Measurements from ENCODE around the gene RPS15.

DNA sequence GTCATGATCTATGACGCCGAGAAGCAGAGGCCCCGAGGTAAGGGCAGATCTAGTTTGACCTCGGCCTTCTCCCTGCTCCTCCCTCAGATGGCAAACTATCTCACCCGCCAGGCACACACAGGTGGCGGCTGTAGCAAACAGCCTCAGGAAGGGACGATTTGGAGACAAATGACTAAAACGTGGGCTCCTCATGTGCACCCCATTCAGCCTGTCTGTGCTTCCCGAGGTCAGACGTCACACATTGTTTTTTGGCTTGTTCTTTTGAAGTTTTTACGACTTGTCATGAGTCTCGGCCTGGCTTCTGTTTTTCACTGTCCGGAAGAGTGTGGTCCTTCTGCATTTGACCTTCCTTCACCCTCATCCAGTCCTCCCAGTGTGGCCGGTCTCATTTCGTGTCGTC is 15.8 kb upstream of the RPS15 start:
- TF ChIP-seq, protein P1, sequence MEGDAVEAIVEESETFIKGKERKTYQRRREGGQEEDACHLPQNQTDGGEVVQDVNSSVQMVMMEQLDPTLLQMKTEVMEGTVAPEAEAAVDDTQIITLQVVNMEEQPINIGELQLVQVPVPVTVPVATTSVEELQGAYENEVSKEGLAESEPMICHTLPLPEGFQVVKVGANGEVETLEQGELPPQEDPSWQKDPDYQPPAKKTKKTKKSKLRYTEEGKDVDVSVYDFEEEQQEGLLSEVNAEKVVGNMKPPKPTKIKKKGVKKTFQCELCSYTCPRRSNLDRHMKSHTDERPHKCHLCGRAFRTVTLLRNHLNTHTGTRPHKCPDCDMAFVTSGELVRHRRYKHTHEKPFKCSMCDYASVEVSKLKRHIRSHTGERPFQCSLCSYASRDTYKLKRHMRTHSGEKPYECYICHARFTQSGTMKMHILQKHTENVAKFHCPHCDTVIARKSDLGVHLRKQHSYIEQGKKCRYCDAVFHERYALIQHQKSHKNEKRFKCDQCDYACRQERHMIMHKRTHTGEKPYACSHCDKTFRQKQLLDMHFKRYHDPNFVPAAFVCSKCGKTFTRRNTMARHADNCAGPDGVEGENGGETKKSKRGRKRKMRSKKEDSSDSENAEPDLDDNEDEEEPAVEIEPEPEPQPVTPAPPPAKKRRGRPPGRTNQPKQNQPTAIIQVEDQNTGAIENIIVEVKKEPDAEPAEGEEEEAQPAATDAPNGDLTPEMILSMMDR (IDR thresholded peaks at IDR 0.05; ENCODE audit: insufficient read depth, low read length) = no peak
- TF ChIP-seq POLR2AphosphoS5 (IDR thresholded peaks at IDR 0.05; ENCODE audit: low read depth) = no peak
- TF ChIP-seq, protein P2, sequence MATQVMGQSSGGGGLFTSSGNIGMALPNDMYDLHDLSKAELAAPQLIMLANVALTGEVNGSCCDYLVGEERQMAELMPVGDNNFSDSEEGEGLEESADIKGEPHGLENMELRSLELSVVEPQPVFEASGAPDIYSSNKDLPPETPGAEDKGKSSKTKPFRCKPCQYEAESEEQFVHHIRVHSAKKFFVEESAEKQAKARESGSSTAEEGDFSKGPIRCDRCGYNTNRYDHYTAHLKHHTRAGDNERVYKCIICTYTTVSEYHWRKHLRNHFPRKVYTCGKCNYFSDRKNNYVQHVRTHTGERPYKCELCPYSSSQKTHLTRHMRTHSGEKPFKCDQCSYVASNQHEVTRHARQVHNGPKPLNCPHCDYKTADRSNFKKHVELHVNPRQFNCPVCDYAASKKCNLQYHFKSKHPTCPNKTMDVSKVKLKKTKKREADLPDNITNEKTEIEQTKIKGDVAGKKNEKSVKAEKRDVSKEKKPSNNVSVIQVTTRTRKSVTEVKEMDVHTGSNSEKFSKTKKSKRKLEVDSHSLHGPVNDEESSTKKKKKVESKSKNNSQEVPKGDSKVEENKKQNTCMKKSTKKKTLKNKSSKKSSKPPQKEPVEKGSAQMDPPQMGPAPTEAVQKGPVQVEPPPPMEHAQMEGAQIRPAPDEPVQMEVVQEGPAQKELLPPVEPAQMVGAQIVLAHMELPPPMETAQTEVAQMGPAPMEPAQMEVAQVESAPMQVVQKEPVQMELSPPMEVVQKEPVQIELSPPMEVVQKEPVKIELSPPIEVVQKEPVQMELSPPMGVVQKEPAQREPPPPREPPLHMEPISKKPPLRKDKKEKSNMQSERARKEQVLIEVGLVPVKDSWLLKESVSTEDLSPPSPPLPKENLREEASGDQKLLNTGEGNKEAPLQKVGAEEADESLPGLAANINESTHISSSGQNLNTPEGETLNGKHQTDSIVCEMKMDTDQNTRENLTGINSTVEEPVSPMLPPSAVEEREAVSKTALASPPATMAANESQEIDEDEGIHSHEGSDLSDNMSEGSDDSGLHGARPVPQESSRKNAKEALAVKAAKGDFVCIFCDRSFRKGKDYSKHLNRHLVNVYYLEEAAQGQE (IDR thresholded peaks at IDR 0.05; ENCODE audit: insufficient replicate concordance, low read depth) = no peak

Data from HL-60 (cell line).